Activated effector memory CD4-positive, alpha-beta T cell treated with Interleukin-2 at 50 U/mL for 16 hours (primary cell): ENCODE data around the gene MRM3.
"Not testable (repeated sequence)": the region's sequence is repeated elsewhere in the genome, so short reads cannot be mapped to it uniquely, and the experiment has no call there.

ENCODE experiments used
- DNase-seq: peaks from one replicate; pipeline ENCODE4 v3.0.0-alpha.2; 2020

The MRM3 gene

GRCh38 chr17:797236-797840 is 15.2 kb downstream of the MRM3 start:
- no peak for DNase-seq

DNA sequence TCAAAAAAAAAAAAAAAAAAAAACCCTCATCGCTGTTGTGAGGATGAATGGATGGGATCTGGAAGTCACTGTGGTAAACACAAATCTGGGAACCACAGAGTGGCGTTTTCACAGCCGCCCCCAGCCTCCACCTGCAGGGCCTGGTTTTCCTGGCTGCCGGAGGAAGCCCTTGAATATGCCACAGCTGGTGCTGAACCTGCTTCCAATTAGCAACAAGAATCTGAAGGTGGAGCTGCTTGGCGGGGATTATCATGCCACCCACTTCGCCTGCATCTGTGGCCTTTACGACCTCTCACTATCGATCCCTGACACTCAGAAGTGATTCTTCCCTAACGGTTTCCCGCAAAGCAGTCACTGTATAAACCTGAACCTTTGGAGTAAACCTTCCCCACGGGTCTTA is 16.1 kb downstream of the MRM3 start:
- DNase-seq, result no peak

GRCh38 chr17:799261-799660 is 17.1 kb downstream of the MRM3 start:
- no peak for DNase-seq

- no peak for DNase-seq
Measured at GRCh38 chr17:800446-801242, 18.5 kb downstream of the MRM3 start.

DNA sequence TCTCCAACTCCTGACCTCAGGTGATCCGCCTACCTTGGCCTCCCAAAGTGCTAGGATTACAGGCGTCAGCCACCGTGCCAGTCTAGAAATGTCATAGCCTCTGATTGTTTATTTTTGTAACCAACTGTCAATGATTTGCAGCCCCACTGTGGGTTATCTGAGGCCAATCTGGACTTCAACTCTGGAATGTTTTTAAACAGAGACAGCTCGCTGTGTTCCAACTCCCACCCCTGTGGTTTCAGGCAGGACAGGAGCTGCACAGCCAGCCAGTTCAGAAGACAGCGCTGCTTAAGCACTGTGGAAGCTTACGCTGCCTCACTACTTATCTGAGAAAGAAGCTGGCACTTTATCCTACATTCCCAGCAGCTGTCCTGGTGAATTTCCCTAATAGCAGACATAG is 19.5 kb downstream of the MRM3 start:
- no peak for DNase-seq

GRCh38 chr17:802481-802880 is 20.3 kb downstream of the MRM3 start:
- no peak for DNase-seq

DNA sequence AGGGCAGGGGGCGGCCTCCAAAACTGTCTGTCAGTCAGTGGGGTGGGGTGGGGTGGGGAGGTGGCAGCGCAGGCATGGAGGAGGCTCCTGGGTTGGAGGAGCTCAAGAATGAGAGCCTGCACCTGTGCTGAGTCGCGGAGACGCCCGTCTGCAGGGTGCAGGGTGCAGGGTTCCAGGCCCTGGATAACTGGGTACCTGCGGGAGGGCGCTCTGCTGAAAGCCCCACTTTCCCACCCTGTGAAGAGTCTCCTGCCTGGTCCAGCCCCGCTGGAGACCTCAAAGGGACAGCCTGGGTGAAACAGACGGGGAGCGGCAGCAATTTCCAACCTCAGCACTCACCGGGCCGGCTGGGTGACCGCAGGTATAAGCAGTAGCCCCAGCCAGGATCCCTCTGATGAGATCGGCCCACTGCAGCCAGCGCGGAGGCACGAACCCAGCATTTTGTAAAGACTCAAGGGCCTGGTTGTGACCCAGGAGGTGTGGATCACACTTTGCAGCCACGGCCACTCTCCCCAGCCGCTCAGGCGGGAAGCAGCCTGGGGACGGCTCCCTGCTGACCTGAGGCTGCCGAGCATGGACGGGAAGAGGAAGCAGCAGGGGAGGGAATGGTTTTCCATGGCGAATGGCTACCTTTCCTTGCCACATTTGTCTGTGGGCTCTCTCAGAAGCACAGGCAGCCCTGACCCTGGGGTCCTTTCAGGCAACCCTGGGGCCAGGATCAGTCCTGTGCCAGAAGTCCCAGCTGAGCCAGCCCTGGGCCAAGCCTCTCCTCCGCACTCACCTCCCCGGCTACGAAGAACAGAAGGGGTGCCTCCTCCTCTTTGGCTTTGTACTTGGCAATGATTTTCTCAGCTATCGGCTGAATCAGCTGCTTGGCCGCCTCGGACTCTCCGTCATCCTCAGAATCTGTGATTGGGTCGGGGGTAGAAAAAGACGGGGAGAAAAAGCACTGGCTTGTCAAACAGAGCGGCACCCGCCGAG is 21.0 kb downstream of the MRM3 start:
- no peak for DNase-seq

DNA sequence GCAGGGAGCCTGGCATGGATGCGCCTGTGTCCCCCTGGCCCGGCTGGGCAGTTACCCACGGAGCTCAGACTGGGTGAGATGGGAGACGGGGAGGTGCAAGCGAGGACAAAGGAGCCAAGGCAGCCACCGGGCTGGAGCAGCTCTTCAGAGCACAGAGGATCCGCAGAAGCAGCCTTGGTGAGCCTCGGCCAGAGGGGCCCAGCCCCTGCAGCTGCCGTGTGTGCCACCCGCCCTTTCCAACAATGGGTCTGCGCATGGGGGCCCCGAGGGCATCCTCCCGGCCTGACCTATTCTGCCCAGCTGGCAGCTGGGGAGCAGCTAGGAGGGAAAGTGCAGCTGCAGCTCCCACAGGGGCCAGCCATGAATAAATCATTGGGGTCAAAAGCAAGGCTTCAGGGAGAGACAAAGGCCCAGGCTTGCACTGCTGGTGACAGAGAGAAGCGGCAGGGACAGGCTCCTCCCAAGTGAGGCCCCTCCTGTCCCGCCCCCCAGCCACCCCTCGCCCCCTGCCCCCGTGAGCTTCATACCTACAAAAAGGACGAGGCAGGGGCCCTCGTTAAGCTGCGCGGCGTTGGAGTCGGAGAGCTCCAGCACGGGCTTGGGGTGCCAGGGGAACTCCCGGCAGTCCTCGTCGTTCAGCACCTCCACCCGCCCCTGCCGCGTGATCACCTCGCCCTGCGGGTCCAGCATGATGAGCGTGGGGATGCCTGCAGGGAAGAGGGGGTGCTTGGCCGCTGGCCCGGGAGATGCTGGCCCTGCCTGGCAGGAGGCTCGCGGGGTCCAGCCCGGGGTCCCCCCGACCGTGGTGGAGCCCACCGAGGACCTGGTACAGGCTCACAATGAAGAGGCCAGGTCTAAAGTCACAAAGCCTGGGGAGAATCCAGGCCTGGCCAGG is 22.6 kb downstream of the MRM3 start:
- DNase-seq, result no peak

GRCh38 chr17:805886-806285 is 23.7 kb downstream of the MRM3 start:
- not testable (repeated sequence) for DNase-seq

- no peak for DNase-seq
Measured at GRCh38 chr17:806346-806745, 24.2 kb downstream of the MRM3 start.

DNA sequence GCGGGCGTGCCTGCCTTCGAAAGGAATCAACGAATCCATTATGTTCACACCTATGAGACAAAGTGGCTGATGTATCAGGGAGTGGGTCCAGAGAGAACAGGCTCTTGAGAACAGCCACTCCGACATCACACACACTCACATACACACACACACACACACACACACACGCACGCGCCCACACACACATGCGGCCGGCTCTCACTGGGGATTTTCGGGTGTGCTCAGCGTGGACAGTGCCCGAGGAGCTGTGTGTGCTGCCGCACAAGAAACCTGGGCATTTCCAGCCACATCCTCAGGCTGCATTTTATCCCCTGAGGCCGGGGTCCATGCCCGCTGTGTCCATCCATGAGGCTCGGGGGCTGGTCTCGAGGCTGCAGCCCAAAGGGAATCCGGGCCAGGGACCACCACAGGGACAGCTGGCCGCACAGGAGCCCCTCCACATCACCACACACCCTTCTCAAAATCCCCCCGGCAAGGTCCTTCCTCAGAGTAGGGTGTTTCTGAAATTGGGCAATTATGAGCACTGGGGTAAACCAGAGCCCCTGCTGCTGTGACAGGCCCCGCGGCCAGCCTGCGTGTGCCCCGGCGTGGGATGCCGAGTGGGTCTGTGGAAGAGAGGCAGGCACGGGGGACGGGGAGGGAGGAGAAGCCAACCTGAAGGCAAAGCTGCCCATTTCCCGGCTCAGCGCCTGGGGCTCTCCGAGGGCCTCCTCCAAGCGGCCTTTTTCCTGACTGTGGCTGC is 24.8 kb downstream of the MRM3 start:
- DNase-seq, result no peak

- no peak for DNase-seq
Measured at GRCh38 chr17:807523-808294, 25.6 kb downstream of the MRM3 start.

GRCh38 chr17:811051-811784 is 29.1 kb downstream of the MRM3 start:
- DNase-seq, result no peak

DNA sequence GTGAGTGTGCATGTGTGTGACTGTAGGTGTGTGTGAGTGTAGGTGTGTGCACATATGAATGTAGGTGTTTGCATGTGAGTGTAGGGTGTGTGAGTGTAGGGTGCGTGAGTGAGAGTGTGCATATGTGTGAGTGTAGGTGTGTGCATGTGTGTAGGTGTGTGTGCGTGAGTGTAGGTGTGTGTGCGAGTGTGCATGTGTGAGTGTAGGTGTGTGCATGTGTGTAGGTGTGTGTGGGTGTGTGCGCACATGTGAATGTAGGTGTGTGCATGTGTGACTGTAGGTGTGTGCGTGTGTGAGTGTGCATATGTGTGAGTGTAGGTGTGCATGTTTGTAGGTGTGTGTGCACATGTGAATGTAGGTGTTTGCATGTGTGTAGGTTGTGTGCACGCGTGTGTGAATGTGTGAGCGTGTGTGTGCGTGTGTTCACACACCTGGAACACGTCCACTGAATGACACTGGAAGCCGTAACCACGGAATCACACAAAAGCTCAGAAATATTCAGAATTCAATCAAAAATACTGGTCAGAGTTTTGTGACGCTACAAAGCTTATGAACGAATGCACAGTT is 30.6 kb downstream of the MRM3 start:
- DNase-seq, result no peak

DNA sequence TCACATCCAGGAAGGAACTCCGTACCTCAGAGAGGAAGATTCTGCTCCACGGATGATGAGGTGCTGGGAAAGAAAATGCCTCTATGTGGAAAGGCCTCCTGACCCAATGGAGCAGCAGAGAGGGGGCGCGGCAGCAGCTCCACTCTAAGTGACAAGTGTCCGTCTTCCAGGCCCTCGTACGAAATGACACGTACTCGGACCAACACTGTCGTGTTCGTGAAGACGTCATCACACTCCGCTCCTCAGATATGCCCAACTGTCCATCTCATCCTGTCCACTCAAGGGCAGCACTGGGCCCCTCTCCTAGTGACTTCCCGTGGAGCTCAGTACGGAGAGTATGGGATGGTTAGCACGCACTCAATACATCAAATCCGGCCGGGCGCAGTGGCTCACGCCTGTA is 32.2 kb downstream of the MRM3 start:
- DNase-seq, result no peak

DNA sequence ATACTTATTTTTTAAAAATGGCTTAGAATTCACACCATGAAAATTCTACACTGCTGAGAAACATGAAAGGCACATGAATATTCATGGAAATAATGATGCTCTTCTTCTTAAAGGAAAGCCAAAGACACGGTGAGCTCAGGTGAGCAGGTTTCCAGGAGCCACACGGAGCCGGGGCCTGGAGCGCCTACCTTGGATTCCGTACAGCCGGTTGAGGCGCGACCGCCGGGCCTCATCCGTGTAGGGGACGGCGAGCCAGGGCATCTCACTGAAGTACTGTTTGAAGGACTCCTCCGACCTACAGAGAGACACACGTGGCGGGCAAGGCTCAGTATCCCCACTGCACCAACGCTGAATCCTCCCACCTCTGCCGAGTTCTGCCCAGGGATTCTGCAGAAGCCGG is 37.1 kb downstream of the MRM3 start:
- no peak for DNase-seq

GRCh38 chr17:823501-823902 is 41.3 kb downstream of the MRM3 start:
- DNase-seq, result no peak

- no peak for DNase-seq
Measured at GRCh38 chr17:824378-824777, 42.2 kb downstream of the MRM3 start.

DNA sequence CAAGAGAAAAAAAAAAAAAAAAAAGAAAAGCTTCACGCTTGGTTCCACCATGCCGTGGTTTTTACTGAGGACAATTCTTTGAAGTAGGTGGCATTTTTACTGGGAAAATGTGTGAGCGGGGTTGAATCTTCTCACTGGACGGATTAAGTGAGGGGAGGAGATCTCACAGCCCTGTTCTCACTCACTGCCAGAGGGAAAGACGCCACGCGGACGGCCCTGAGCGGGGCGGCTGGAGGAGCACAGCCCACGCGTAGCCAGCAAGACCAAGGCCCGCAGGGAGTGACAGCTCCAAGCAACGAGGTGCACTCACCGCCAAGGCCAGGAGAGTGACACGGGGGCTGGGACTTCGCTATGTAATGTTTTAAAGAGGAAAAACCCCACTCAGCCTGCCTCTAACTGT is 43.1 kb downstream of the MRM3 start:
- DNase-seq, result no peak

GRCh38 chr17:826778-827177 is 44.6 kb downstream of the MRM3 start:
- DNase-seq, result no peak
